Adipose tissue (tissue), 3 donors: ENCODE measurements around the gene PNKD. TPM values are rescaled to one million over a fixed set of nuclear protein-coding genes. Genes with fewer than 3 reads are reported as not detected.
"Not testable (repeated sequence)": the region's sequence is repeated elsewhere in the genome, so short reads cannot be mapped to it uniquely, and the experiment has no call there.

ENCODE experiments used
- H3K27ac ChIP-seq: one replicate; pipeline ENCODE4 v1.5.1; 2013; ENCODE audit warnings: low read depth, low read length
- WGBS, 3 donors: extraction: QIAGEN DNeasy Blood & Tissue Kit; methylation state at CpG; one replicate each; pipeline ENCODE4 v1.1.7; 2013; 5-methylcytosine and 5-hydroxymethylcytosine counted together
- polyA plus RNA-seq, 3 donors: library from polyadenylated mRNA; stranded (reverse); fragments of 200-250 nt; gene quantifications; one replicate each; pipeline ENCODE4 v1.2.3, GENCODE V29; 2013
- donor health status: healthy with polysubstance abuse.
- donor health status: Bipolar disorder and iron deficiency.
- donor health status: healthy.

Gene PNKD
- polyA plus RNA-seq, 3 donors, result 45.0 to 113 (median 80.3) TPM

DNA sequence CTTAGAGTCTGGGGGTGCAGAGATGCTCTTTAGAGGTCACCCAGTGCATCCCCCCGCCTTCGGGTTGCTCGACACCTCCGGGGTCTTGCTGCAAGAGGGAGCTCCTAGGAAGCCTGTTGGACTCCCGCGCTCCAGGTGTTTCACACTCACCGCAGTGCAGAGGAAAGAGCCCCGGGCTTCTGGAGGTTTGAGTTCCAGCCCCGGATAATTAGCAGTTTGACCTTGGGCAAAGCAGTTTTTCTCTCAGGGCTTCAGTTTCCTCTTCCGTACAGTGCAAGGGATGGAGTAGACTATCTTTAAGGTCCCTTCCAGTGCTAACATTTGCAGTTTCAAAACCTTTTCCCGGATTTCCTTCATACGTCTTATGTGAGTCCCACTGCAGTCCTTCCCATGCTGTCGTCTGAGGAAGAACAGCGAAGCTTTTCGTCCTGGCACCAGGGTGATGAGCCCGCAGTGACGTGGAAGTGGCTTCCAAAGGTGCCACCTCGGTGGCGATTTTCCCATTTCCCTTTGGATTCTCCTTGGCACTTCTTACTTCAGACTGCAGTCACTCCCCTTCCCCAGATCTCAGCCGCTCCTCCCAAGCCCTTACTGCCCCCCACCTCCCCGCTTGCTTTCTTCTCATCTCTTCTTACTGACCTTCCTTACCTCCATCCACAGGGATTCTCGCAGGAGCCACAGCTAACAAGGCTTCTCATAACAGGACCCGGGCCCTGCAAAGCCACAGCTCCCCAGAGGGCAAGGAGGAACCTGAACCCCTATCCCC is 585 bp downstream of the PNKD start:
- WGBS, 3 donors, result 2 to 7% (median 6%) methylated on average over 23 of the region's 23 CpGs
- no peak overlapping the region for H3K27ac ChIP-seq

DNA sequence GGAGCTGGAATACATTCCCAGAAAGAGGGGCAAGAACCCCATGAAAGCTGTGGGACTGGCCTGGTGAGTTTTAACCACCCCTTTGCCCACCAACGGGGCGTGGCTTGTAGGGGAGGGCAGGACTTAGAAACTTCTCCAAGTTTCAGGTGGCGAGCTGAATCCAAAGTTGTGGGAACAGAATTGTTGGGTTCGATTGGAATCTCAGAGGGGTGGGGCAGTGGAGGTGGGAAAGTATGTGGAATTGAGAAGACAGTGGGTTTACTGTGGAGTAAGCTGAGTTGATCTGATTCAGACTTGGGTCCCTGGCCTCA is 1.1 kb downstream of the PNKD start:
- H3K27ac ChIP-seq, result no peak overlapping the region
- WGBS, 3 donors, result 19 to 53% (median 42%) methylated on average over 4 of the region's 4 CpGs

DNA sequence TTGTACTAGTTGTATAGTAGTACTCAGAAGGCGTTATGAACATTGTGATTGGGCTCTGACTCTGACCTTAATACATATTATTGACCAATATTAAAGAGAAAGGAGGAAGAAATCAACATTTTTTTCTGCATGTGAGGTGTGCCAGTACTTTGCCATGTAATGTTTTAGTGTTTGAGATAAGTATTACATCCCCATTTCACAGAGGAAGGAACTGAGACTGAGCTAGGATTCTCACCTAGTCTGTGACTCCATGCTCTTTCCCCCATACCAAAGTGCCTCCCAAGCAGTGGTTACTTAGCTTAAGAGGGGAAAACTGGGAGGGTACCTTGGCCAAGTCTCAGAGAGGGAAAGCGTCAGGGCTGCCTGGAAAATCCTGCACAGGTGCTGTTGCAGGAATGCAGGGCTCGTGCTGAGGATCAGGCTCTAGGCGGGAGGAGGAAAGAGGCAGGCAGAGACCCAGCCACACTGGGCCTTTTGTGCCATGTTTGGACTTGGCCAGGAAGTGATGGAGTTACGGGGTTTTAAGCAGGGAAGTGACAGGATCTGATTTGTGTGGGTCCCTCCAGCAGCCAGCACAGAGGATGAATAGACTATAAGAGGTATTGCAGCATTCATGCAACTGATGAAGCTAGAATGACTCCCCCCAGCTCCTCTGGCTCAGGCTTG is 1.7 kb downstream of the PNKD start:
- WGBS, 3 donors, result 32 to 61% (median 47%) methylated on average over 5 of the region's 5 CpGs
- H3K27ac ChIP-seq, result no peak overlapping the region

DNA sequence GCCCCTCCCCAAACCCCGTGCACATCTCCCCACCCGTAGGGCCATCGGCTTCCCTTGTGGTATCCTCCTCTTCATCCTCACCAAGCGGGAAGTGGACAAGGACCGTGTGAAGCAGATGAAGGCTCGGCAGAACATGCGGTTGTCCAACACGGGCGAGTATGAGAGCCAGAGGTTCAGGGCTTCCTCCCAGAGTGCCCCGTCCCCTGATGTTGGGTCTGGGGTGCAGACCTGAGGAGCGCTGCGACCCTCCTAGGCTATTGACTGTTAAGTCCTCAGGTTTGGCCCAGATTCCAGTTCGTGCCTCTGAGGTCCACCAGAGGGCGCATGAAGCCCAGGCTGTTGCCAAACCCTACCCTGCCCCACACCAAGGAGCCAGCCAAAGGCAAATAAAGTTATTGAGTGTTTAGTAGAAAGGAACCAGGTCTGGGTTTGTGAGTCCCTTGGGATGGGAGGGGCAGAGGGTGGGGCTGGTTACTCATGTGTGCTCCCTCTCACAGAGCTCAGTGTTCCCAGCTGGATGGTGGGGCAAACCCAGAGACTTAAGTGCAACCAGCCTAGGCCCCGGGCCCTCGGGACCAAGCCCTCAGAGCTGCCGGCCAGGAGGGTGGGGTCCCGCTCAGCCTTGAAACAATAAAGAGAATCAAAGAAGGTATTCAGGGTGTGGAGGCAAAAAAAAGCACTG is 2.4 kb downstream of the PNKD start:
- H3K27ac ChIP-seq, result no peak overlapping the region
- WGBS, 3 donors, result 18 to 25% (median 22%) methylated on average over 18 of the region's 18 CpGs

DNA sequence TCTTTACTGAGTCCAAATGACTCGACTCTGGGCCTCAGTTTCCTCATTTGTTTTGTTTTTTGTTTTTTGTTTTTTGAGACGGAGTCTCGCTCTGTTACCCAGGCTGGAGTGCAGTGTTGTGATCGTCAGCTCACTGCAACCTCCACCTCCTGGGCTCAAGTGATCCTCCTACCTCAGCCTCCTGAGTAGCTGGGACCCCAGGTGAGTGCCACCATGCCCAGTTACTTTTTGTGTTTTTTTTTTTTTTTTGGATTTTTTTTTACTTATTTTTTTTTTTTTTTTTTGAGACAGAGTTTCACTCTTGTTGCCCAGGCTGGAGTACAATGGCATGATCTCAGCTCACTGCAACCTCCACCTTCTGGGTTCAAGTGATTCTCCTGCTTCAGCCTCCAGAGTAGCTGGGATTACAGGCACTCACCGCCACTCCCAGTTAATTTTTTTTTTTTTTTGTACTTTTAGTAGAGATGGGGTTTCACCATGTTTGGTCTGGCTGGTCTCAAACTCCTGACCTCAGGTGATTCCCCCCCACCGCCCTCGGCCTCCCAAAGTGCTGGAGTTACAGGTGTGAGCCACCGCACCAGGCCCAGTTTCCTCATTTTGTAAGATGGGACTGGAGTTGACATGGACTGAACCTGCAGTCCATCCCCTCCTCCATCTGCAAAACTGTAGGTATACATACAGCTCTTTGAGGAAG is 3.0 kb downstream of the PNKD start:
- 75 to 87% (median 79%) methylated on average over 8 of the region's 8 CpGs for WGBS, 3 donors
- not testable (repeated sequence) for H3K27ac ChIP-seq

DNA sequence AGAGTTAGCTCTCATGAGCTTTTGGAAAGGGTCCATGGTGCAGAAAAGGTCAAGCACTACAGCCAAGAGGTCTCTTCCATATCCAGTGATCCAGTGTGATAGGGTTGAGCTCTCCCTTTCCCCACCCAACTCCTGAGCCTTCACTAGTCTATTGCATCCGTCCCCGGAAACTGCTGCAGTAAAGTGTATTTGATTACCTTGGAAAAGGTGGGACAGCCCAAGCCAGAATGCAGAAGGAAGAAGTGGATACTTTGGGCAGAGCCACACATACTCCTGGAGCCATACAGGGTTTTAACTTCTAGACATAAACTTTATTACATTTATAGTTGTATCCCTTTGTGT is 3.6 kb downstream of the PNKD start:
- H3K27ac ChIP-seq, result no peak overlapping the region
- WGBS, 3 donors, result 54 to 81% (median 70%) methylated on average over 2 of the region's 2 CpGs

DNA sequence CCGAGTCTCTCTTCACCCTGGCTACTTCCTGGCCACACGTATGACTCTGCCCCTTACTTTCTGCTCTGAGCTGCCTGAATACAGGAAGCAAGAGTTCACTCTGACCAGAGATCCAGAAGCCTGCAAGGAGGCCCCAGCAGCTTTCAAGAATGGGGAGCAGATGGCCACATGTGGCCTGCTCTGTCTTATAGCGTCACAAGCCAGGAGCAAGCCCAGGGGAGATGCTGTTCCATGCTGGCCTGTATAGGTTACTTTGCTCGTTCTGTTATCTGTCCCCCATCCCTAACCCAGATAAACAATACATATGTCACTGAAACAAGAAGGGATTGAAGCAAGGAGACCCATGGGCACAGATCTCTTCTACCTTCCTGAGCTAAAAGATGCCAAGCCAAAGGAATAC is 4.3 kb downstream of the PNKD start:
- no peak overlapping the region for H3K27ac ChIP-seq
- WGBS, 3 donors, result 65 to 75% (median 74%) methylated on average over 4 of the region's 4 CpGs

DNA sequence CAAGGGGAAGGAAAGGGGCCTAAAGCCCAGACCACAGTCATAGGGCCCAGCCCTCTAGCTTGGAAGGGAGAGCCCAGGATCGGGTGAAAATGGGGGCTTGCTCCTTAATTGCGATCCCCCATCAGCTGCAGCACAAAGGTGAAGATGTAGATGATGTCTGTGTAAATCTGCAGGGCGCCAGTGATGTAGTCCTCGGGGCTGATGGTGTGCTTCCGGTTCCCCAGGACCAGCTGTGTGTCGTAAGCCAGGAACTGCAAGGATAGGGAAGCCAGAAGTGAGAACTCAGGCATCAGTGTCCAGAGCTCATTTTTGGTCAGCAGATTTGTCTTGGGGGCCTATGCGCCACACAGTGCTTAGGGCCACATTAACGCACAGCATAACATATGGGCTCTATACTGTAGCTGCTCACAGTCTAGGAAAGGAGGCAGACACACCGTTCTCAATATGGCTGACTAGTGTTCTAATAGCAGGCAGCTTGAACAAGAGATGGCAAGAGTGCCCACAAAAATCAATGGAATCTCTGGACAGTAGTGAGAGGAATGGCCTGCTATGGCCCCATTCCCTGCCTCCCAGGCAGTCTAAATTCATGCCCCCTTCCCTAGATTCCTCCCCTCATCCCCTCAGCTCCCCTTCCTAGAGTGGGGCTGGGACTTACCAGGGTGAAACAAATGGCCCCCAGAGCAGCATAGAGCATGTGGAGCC is 5.2 kb downstream of the PNKD start:
- WGBS, 3 donors, result 71 to 81% (median 79%) methylated on average over 9 of the region's 9 CpGs
- H3K27ac ChIP-seq, result no peak overlapping the region

DNA sequence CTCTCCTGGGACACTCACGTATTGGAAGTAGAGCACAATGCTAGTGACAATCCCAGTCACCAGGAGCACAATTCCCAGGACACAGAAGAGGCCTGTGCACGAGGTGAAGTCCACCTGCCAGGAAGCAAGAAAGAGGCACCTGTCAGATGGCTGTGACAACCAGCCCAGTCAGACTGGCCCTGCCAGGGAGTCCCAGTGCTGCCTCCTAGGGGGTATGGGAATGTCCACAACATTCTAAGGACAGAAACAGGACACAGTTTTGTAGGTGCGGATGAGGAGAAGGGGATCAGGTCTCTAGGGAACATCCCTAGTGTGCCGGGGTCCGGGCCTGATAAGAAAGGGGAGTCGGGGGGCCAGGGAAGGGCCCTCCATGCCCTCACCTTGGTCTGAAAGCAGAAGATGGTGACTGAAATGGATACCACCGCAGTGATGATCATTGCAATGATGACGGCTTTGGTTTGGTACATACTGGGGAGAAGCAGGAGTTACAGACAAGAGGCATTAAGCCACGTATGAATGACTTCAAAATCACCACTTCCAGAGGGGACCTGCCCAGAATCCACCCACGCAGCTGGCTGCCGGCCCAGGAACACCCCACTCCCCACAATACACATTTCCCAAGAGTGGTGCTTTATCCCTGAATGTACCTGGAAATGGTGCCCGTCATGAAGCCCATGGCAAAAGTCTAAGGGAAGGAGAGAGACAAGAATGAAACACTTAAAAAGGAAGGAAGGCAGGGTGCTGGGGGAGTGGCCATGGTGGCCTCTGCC is 6.9 kb downstream of the PNKD start:
- no peak overlapping the region for H3K27ac ChIP-seq
- 77 to 82% (median 77%) methylated on average over 12 of the region's 12 CpGs for WGBS, 3 donors

DNA sequence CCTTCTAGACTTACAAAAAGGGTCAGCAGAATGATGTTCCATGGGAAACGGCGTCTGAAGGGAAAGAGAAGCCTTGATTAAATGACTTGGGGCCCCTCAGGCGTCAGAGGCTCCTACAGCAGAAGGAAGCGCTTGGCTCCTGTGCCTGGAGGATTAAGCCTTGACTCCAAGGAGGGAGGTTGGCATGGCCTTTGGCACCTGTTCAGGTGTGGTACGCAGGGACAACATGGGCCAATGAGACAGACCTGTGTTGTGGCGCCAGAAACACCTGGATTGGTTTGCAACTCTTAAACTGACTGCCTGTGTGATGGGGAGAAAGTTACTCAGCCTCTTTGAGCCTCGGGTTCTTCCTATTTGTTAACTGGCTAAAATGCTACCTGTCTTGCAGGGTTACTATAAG is 7.6 kb downstream of the PNKD start:
- WGBS, 3 donors, result 54 to 89% (median 64%) methylated on average over 7 of the region's 7 CpGs
- H3K27ac ChIP-seq, result no peak overlapping the region

DNA sequence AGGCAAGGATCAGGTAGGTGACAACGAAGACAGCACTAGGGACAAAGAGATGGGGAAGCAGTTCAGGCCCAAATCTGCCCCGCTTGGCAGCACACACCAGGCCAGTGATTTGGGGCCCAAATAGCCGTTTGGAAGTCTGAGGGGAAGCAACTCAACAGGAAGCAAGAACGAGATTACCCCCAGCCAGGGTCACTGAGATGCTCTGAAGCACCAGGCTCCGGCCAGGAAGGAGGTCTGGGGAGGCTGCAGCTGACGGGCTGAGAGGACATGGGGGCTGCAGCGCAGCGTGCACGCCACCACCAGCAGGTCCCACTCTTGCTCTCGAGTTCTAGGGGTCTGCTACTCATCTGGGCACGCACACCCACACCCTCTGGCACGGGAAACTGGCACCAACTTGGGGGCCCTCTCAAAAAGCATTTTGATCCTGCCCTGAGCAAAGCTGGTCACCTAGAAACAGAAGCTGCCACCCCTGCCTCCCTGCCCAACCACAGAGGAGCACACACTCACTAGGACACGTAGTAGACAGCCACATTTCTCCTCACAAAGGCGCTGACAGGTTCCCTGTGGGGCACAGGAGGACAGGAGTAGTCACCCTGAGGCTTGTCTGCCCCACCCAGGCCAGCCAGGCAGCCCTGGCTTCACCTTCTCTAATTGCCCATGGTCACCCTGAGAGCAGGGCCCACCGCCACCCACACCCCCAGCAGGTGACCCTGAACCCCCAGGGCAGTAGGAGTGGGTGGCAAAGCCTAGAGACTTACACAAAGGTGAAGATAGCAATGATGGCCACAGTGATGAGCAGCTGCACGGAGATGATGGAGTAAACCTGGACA is 8.4 kb downstream of the PNKD start:
- H3K27ac ChIP-seq, result no peak overlapping the region
- WGBS, 3 donors, result 81 to 84% (median 81%) methylated on average over 16 of the region's 16 CpGs

DNA sequence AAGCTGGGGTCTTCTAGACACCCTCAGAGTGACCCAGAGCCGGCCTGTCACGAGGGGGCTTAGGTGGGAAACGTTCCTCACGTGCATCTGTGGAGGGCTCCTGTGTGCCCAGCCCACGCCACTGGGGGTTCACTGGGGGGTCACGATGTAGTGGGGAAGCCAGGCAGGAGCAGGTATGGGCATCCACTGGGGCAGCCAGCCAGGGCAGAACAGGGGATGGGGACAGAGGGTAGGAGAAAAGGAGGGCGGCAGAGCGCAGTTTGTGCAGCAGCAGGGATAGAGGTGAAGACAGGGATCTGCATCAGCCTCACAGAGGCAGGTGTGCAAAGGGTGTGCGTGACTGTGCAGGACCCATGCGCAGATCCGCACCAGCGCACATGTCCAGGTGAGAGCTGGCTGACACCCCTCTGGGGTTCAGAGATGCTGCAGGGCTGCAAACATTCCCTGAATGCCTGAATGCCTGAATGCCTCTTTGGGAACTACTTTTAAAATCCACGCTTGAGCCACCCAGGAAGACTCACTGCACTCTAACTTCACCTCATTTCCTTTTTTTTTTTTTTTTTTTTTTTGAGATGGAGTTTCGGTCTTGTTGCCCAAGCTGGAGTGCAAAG is 10.0 kb downstream of the PNKD start:
- 91 to 92% (median 92%) methylated on average over 14 of the region's 14 CpGs for WGBS, 3 donors
- no peak overlapping the region for H3K27ac ChIP-seq

DNA sequence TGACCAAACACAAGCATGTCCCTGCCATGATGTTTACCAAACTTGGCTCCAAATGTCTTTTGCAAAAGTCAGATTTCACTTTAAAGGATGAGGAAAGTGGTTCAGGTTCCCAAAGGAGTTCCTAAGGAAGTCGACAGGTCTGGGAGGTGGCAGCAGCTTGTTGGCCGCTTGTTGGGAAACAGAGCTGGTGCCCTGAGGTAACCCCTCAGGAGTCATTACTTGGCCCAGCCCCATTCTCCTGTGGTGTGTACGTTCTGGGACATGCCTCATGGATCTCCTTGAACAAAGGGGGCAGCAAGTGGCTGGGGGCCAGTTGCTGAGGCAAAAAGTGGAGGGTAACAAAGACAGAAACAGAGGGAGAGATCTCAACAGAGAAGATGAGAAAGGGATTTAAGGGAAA is 11.1 kb downstream of the PNKD start:
- 18 to 60% (median 49%) methylated on average over 3 of the region's 3 CpGs for WGBS, 3 donors
- no peak overlapping the region for H3K27ac ChIP-seq

DNA sequence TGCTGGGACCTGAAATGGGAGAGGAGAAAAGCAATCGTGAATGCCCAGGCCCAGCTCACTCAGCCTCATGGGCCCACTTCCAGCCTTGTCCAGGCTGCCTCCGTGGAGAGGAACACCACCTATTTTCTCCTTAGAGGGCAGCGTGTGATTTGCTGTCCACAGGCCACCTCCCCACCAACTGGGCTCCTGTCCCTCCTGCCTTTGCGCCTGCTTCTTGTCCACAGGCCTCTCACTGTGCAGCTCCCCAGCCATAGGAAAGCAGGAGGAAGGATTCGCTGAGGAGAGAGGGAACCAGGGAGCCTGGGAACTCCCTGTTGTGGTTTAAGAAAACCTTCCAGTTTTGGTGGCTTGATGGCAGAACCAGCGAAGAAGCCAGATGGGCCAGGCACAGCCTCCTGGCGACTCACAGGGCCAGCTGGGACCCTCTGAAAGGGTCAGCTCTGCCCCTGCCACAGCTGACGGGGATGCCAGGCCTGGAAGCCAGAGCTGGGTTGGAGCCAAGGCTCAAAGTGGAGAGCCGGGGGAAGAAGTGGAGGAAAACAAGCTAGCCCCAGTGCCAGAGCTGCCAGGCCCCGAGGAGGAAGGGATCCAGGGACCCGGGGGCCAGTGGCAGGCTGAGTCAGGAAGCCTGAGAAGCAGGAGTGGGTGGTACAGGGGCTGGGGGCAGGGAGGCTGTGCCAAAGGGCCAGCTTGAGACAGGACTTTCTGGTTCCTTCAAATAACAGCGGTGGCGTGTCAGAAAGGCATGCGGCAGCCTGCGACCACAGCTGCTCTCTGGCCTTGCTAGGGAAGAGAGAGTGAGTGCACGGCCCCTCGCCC is 12.1 kb downstream of the PNKD start:
- H3K27ac ChIP-seq, result peak overlapping the region; percentile 24
- WGBS, 3 donors, result 36 to 69% (median 69%) methylated on average over 17 of the region's 17 CpGs

DNA sequence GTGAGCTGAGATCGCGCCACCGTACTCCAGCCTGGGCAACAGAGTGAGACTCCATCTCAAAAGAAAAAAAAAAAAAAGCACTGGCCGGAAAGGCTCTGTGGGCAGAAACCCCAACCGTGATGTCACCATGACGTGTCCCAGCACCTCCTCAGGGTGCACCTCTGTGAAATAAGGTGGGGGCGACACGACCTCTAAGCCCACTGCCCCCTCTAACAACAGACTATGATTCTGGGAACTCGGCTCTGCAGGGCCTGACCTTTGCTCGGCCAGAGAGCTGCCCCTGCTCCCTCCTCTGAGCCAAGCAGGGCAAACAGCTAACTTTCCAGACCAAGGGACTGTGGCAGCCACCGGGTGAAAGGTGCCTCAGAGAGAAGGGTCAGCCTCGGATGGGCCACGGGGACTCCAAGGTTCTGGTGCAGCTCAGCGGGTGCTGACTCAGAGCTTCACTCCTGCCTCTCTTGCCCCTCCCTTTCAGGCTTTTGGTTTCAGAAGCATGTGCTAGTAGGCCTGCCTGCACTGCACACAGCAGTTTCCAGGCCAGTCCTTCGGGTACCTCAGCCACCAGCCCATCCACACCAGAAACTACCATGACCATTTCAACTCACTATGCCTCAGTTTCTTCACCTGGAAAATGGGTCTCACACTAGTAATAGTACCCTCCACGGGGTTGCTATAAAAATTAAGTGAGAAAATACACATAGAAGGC is 13.9 kb downstream of the PNKD start:
- H3K27ac ChIP-seq, result no peak overlapping the region
- 37 to 59% (median 53%) methylated on average over 16 of the region's 16 CpGs for WGBS, 3 donors
